Measurements from ENCODE around the gene GID8.

- TF ChIP-seq CTCF (IDR thresholded peaks at IDR 0.05): no peak
- TF ChIP-seq POLR2AphosphoS5 (IDR thresholded peaks at IDR 0.05): no peak
- TF ChIP-seq POLR2A (IDR thresholded peaks at IDR 0.05): no peak
These were observed 28.5 kb downstream of the GID8 start for GRCh38 chr20:62966212-62967148.
